Nephron progenitor cell (in vitro differentiated cells): ENCODE data around the gene UFSP2.

Source experiments
- DNase-seq: peaks from one replicate; pipeline ENCODE4 v3.0.0; 2021
- H3K27ac Mint-ChIP-seq: 2 replicates; pipeline ENCODE4 v1.8.0; 2021; ENCODE audit warnings: mild to moderate bottlenecking, moderate library complexity, mixed read lengths
- H3K27me3 Mint-ChIP-seq: 2 replicates; pipeline ENCODE4 v1.8.0; 2021; ENCODE audit warnings: mild to moderate bottlenecking, low read depth, mixed read lengths; ENCODE audit not compliant: poor library complexity
- H3K36me3 Mint-ChIP-seq: 2 replicates; pipeline ENCODE4 v1.8.0; 2021; ENCODE audit warnings: low read depth, mixed read lengths
- H3K4me1 Mint-ChIP-seq: 2 replicates; pipeline ENCODE4 v1.8.0; 2021; ENCODE audit warnings: mixed read lengths
- H3K4me3 Mint-ChIP-seq: 2 replicates; pipeline ENCODE4 v1.8.0; 2021; ENCODE audit warnings: mild to moderate bottlenecking, moderate library complexity, mixed read lengths
- H3K9me3 Mint-ChIP-seq: 2 replicates; pipeline ENCODE4 v1.8.0; 2021; ENCODE audit warnings: mild to moderate bottlenecking, moderate library complexity, mixed read lengths
- CTCF ChIP-seq: fragments of 200-600 bp; sonication (generic); IDR thresholded peaks from 2 replicates; pipeline ENCODE4 v1.5.0; 2021; ENCODE audit warnings: antibody characterized with exemption

Gene UFSP2

DNA sequence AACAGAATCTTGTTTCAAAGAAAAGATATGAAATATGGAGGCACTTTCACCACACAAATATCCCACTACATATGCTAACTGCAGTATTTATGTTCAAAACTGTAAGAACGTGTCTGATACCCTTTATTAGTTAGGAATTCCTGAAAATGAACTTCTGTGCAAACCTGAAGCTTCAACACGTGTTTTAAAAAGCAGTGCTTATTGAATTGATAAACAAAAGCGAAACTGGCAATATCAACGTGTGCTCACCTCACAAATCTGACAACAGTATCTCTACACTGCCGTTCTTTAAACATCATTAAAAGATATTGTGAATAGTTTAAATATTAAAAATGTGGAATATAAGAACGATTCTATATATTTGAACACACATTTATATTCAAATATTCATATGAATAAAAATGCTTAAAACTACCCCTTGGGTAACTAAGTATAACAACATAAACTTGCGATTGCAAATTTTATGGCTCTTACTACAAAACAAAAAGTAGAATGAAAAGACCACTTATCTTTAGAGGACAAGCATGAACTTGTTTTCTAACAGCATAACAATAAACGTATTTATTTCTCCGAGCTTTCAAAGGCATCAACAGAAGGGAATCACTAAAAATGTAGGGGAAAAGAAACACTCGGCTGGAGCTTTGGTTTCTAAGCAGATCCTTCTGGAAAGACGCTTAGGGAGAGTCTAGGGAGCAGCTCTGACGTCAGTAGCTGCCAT is 30.4 kb downstream of the UFSP2 start, which contains the start of gene LRP2BP:
TSS of gene LRP2BP (minus strand) at position 687 of the 718 bp plus-strand sequence. CDS start 17,738 bp downstream, outside the sequence.
- Mint-ChIP-seq H3K27ac (peak within 1 kb of the TSS; percentile 89), H3K4me1 (peaks cover 22% of the 10 kb centered on the region), H3K27me3 (no peaks in the 10 kb centered on the region), H3K9me3 (peaks cover 12% of the 10 kb centered on the region), H3K36me3 (peaks cover 37% of the 10 kb centered on the region), H3K4me3 (peak within 1 kb of the TSS; percentile 89)
- no peak for TF ChIP-seq CTCF
- no peak for DNase-seq

GRCh38 chr4:185394568-185395237 is 31.1 kb downstream of the UFSP2 start:
- no peak for DNase-seq
- Mint-ChIP-seq H3K27me3 (no peaks in the 10 kb centered on the region), H3K9me3 (peaks cover 12% of the 10 kb centered on the region), H3K4me1 (peaks cover 22% of the 10 kb centered on the region), H3K36me3 (peaks cover 34% of the 10 kb centered on the region), H3K27ac (no peak overlapping the region), H3K4me3 (peak overlapping the region; percentile 84)
- TF ChIP-seq CTCF, result no peak

GRCh38 chr4:185392156-185392555 is 33.6 kb downstream of the UFSP2 start:
- Mint-ChIP-seq H3K4me3 (no peak overlapping the region), H3K9me3 (peaks cover 12% of the 10 kb centered on the region), H3K36me3 (peaks cover 21% of the 10 kb centered on the region), H3K4me1 (peaks cover 16% of the 10 kb centered on the region), H3K27ac (no peak overlapping the region), H3K27me3 (no peaks in the 10 kb centered on the region)
- no peak for DNase-seq
- TF ChIP-seq CTCF, result no peak

- Mint-ChIP-seq H3K36me3 (peaks cover 21% of the 10 kb centered on the region), H3K4me3 (no peak overlapping the region), H3K4me1 (peaks cover 15% of the 10 kb centered on the region), H3K9me3 (peaks cover 12% of the 10 kb centered on the region), H3K27me3 (no peaks in the 10 kb centered on the region), H3K27ac (no peak overlapping the region)
- DNase-seq, result no peak
- TF ChIP-seq CTCF, result no peak
Observed at GRCh38 chr4:185390941-185391340, 34.8 kb downstream of the UFSP2 start.

- DNase-seq, result no peak
- H3K27ac Mint-ChIP-seq, result no peak overlapping the region
- peaks cover 22% of the 10 kb centered on the region for H3K9me3 Mint-ChIP-seq
- no peak overlapping the region for H3K4me3 Mint-ChIP-seq
- TF ChIP-seq CTCF, result no peak
- peaks cover 20% of the 10 kb centered on the region for H3K4me1 Mint-ChIP-seq
- peaks cover 21% of the 10 kb centered on the region for H3K36me3 Mint-ChIP-seq
- H3K27me3 Mint-ChIP-seq, result no peaks in the 10 kb centered on the region
Observed at GRCh38 chr4:185387957-185388356, 37.8 kb downstream of the UFSP2 start.
